Omental fat pad (tissue), 4 donors: ENCODE data around the gene CD14. TPM values are rescaled to one million over a fixed set of nuclear protein-coding genes. Genes with fewer than 3 reads are reported as not detected.
"Not testable (repeated sequence)": the region's sequence is repeated elsewhere in the genome, so short reads cannot be mapped to it uniquely, and the experiment has no call there.

Experiments used
- ATAC-seq: fragments of 150-250 bp; one replicate; pipeline ENCODE4 v1.9.1; 2016; ENCODE audit warnings: mild to moderate bottlenecking, moderate library complexity; ENCODE audit not compliant: low FRiP score
- DNase-seq: peaks from one replicate; pipeline ENCODE4 v3.0.0-alpha.2; 2019; ENCODE audit warnings: low spot score
- CTCF ChIP-seq, 3 donors: fragments of 450-650 bp; IDR thresholded peaks; one replicate each; pipeline ENCODE4 v1.5.1; 2016 to 2017; ENCODE audit warnings: antibody characterized with exemption in 3 of 3, mild to moderate bottlenecking in 3 of 3, moderate library complexity in 2 of 3
- total RNA-seq, 4 donors: library from RNA; depleted of rRNA; stranded (reverse); fragments of >200 nt; gene quantifications; one replicate each; pipeline ENCODE4 v1.1.0, GENCODE V29; 2016

Gene CD14
- total RNA-seq, 4 donors from 2014 or later = 129 to 173 (median 158) TPM

- no peak for DNase-seq
- ATAC-seq = peak; percentile 8
- no peak for TF ChIP-seq CTCF (IDR thresholded peaks at IDR 0.05)
These were observed 14.1 kb upstream of the CD14 start for GRCh38 chr5:140647042-140647419.

GRCh38 chr5:140642718-140643117 lies 9.7 kb upstream of the CD14 start:
- no peak for TF ChIP-seq CTCF (IDR thresholded peaks at IDR 0.05)
- DNase-seq = no peak
- ATAC-seq = no peak

DNA sequence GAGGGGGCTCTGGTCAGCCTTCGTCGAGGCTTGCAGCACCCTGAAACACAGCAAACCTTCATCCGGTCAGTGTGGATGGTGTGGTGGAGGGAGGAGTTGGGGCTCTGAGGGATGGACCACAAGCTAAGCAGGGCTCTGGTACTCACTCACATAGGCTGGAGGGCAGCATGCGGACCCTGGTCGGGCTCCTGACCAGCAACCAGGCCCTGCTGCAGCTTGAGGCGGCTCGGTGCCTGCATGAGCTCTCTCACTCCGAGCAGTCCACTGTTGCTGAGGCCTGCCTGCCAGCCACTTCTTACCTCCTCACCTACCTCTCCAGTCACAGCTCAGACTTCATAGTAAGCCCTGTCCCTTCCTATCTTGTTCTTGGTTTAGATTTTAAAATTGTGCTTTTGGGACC lies 8.7 kb upstream of the CD14 start:
- DNase-seq (no peak), ATAC-seq (no peak)
- TF ChIP-seq CTCF (IDR thresholded peaks at IDR 0.05) = no peak

GRCh38 chr5:140639148-140639981 lies 6.4 kb upstream of the CD14 start, which contains the start of gene TMCO6:
TSS of gene TMCO6 (plus strand) at chr5:140639451. CDS start at chr5:140639528, 77 bp downstream.
- peak; percentile 89 for DNase-seq
- peak; percentile 99 for ATAC-seq
- no peak for TF ChIP-seq CTCF (IDR thresholded peaks at IDR 0.05)

- ATAC-seq, DNase-seq: not testable (repeated sequence)
These were observed 5.8 kb upstream of the CD14 start for GRCh38 chr5:140638898-140639147.

GRCh38 chr5:140637371-140638100 lies 4.6 kb upstream of the CD14 start:
- no peak for TF ChIP-seq CTCF (IDR thresholded peaks at IDR 0.05)
- DNase-seq (no peak), ATAC-seq (no peak)

DNA sequence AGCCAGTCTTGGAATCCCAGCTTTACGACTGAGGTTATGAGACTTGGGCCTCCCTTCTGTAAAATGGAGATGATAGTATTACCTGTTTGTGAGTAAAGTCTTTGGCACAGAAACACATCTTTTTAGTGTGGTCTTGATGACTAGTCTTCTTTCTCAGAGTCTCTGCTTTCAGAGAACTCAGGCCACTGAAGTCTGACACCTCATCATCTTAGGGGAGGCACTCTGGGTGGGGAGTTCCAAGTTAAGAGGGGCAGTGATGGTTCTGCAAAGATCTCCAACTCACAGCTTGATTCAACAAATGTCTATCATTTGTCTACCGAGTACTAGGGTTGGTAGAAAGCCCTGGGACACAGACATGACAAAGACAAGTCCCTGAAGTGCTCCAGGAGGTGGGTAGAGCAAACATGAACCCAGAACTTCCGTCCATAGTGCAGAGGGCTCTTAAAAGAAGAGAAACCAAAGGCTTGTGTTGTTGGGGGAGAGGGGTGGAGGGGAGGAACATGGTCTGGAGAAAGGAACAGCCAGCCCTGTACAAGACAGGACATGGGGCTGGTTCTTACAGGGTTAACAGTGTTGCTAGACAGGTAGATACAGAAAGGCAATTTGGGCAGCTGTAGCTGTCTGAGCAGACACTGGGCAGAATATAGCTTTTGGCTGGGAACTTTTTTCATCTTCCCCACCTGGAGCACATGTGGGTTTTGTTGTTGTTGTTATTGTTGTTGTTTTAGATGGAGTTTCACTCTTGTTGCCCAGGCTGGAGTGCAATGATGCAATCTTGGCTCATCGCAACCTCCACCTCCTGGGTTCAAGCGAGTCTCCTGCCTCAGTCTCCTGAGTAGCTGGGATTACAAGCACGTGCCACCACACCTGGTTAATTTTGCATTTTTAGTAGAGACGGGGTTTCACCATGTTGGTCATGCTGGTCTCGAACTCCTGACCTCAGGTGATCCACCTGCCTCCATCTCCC lies 2.6 kb upstream of the CD14 start:
- ATAC-seq = no peak
- no peak for TF ChIP-seq CTCF (IDR thresholded peaks at IDR 0.05)
- DNase-seq = no peak
